Activated naive CD4-positive, alpha-beta T cell (primary cell): ENCODE measurements around the gene NEUROG1.
"Not testable (repeated sequence)": the region's sequence is repeated elsewhere in the genome, so short reads cannot be mapped to it uniquely, and the experiment has no call there.

Experiments used
- DNase-seq, 4 experiments: peaks; one replicate each; lab custom pipeline; 2025; lab: John Stamatoyannopoulos, UW

The NEUROG1 gene

GRCh38 chr5:135537271-135537670 lies 1.5 kb upstream of the NEUROG1 start:
- DNase-seq = no peak

DNA sequence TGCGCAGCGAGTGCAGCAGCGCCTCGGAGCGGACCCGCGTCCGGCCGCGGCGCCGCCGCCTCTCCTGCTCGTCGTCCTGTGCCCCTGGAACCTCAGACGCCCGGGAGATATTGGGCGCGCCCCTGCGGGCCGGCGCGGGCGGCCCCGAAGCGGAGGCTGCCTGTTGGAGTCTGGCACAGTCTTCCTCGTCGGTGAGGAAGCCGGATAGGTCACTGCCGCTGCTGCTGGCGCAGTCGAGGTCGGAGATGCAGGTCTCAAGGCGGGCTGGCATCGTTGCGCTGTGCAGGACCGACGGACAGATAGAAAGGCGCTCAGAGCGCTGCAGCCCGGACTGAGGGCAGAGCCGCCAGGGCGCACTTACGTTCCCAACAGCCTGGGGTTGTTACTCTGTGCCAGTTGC lies 344 bp downstream of the NEUROG1 start:
- no peak for DNase-seq

- DNase-seq = no peak
Observed at GRCh38 chr5:135534609-135535419, 950 bp downstream of the NEUROG1 start.

DNA sequence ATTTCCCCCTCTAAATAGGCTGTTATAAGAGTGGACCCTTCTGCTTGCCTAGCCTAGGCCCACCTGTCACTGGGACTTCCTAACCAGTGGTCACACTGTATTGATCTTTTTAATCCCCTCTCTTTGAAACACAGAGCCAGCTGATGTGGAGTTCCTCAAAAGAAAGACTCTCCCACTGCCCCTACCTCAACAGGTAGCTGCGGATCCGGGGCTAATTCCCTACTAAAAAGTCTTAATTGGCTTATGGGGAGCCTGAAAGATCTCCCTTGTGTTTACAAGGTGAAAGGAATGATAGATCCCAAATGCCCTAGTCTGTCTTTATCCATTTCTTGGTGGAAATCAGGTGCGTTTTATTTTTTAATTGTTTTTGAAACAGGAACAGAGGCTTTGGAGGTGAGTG lies 2.0 kb downstream of the NEUROG1 start:
- DNase-seq = no peak

GRCh38 chr5:135533334-135533733 lies 2.4 kb downstream of the NEUROG1 start:
- no peak for DNase-seq

DNA sequence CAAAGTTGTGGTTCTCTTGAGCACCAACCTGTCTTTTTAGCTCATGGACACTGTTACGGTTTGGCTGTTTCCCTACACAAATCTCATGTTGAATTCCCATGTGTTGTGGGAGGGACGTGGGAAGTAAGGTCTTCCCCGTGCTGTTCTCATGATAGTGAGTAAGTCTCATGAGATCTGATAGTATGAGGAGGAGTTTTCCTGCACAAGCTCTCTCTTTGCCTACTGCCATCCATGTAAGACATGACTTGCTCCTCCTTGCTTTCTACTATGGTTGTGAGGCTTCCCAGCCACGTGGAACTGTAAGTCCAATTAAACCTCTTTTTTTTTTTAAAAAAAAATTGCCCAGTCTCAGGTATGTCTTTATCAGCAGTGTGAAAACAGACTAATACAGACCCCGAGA lies 6.2 kb downstream of the NEUROG1 start:
- not testable (repeated sequence) for DNase-seq

- DNase-seq = no peak
Observed at GRCh38 chr5:135526924-135527323, 8.8 kb downstream of the NEUROG1 start.

- DNase-seq = no peak
Observed at GRCh38 chr5:135521964-135522363, 13.8 kb downstream of the NEUROG1 start.

- no peak for DNase-seq
Observed at GRCh38 chr5:135517631-135518030, 18.1 kb downstream of the NEUROG1 start.

DNA sequence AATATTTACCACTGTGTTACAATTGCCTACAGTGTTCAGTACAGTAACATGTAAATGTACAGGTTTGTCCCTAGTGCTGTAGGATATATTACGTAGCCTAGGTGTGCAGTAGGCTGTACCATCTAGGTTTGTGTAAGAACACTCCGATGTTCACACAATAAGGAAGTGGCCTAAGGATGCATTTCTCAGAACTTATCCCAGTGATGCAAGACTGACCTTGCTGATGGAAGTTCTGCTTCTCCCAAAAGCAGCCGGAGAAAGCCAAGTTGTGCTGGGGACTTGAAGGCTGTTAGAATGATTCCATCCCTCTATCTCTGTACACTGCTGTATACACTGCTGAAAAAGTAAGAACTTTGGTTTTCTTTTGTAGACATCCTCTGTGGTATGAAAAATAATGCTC lies 21.6 kb downstream of the NEUROG1 start:
- no peak for DNase-seq

DNA sequence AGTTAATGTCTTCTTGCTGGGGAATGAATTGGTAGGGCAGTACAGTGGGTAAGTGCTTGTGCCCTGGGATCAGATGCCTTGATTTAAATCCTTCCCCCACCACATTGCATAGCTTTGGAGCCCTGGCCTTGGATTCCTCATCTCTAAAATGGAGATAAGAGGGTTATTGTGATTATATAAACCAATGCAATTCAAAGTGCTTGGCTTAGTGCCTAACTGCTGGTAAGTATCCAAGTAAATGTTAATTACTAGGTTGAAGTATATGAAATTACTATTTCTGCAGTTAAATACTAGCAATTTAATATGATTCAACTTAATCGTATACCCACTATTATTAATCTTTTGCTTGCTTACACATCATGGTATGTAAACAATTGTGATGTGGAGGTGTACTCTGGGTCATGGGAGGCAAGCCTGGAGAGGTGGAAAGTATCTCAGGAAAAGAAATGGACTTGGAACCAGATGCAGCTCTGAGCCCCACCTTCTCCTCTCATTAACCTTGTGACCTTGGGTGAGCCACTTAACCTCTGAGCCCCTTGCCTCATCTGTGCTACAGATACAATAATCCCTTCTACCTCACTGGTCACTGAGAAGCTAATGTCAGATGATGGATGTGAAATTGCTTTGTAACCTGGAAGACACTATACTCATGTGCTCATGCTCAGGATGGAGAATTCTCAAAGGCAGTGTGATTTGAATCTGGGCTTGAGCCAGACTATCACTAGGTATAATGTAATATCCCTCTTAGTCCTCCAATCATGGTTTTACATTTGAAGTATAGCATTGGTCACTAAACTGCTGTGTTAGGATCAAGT lies 23.8 kb downstream of the NEUROG1 start:
- no peak for DNase-seq

GRCh38 chr5:135509995-135510394 lies 25.8 kb downstream of the NEUROG1 start:
- no peak for DNase-seq

DNA sequence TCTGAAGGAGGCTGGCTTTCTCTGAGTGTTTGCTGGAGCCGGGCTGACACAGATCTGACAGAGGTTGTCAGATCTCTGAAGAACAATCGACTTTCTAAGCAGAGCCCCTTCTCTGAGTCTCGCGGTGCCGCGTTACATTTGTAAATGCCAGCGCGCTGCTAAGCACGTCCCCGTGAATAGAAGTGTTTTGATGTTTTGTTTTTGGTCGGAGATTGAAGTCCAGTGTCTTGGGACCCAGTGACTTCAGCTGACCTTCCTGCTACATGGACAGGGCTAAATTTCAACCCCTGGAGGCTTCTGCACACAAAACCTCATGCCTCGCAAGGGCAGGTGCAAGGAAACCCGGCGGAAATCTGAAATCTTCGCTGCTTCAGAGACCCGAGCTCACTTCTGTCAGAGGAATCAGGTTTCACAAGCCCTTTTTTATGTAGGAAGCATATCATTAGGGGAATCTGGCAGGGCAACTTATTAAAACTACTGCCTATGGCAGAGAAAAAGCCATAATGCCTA lies 27.2 kb downstream of the NEUROG1 start:
- DNase-seq = no peak

- no peak for DNase-seq
Observed at GRCh38 chr5:135505973-135506372, 29.8 kb downstream of the NEUROG1 start.

GRCh38 chr5:135504376-135504775 lies 31.4 kb downstream of the NEUROG1 start:
- no peak for DNase-seq

DNA sequence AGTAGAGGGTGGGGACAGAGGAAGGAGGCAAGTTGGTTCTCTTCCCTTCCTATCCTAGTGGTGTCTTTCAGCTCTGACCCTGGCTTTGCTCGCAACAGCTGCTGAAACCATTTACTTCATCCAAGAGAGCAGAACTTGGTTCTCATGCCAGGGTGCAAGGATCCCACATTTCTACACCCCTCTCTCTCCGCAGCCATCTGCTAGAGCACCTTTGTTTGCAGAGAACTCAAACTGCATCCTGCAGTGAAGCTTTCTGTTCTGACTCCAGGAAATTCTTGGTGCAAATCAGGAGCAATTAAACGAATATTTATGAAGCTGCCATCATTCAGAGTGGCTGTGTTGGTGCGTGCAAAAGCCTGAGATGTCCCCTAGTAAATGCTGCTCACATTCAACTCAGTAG lies 31.9 kb downstream of the NEUROG1 start:
- DNase-seq = no peak

GRCh38 chr5:135502836-135503520 lies 32.8 kb downstream of the NEUROG1 start:
- DNase-seq = no peak

GRCh38 chr5:135501965-135502364 lies 33.8 kb downstream of the NEUROG1 start:
- no peak for DNase-seq

DNA sequence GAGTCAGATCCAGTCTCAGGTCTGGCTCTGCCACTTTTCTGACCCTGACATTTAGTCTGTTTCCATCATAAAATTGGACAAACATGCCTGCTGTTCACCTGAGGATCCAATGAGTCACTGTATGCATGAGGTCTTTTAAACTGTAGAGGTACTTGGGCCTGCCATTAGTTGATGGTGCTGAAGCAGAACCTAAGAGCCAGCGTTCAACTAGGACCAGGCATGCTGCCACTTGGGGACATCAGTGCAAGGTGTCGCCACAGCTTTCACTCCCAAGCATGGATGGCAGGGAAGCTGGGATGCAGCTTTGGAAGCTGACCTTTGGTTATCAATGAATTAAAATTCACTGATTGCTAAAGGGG lies 37.1 kb downstream of the NEUROG1 start:
- DNase-seq = no peak

DNA sequence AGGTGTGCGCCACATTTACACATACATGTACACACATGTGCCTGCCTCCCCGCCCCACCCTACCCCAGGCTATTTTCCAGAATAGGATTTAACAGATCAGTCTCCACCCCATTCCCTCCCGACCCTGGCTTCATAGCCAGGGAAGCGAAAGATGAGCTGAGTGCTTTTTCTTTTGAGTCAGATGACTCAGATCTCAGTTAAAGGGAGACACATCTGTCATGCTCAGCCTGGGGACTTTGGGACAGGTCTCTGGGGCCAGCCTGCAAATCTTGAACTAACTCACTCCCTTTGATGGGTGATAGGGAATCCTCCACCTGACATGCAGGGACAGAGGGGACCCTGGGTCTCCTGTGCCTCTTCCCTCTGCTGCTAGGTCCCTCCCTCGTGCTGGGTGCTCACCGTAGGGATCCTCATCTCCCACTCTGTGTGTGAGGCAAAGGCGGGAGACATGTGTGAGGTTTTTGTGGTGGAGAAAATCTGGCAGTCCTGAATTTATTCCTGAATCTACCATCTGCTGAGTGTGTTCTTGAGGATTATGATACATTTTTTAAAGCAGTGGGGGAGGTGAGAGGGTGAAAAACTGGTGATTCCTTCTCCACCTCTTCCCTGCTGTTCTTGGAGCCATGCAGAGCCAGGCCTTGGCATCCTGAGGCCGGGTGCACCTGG lies 37.7 kb downstream of the NEUROG1 start:
- no peak for DNase-seq

- not testable (repeated sequence) for DNase-seq
Observed at GRCh38 chr5:135495531-135495930, 40.2 kb downstream of the NEUROG1 start.

- DNase-seq = no peak
Observed at GRCh38 chr5:135494196-135494595, 41.6 kb downstream of the NEUROG1 start.
